Esophagus muscularis mucosa (tissue), 4 donors: ENCODE data around the gene CPSF4. TPM values are rescaled to one million over a fixed set of nuclear protein-coding genes. Genes with fewer than 3 reads are reported as not detected.
A peak's percentile ranks its signal among the peaks of the same experiment; 100 is the strongest.

Source experiments
- DNase-seq: peaks from one replicate; pipeline ENCODE4 v3.0.0-alpha.2; 2017; ENCODE audit errors: extremely low spot score
- H3K27ac ChIP-seq, 4 donors: fragments of 200-600 bp; sonication (generic); replicated peaks in 1 of 4; 1 replicate in 3 of 4; 2 replicates in 1 of 4; pipeline ENCODE4 v1.5.1; 2016 to 2019; ENCODE audit warnings: mild to moderate bottlenecking in 1 of 4
- H3K27me3 ChIP-seq, 4 donors: fragments of 200-600 bp; sonication (generic); one replicate each; pipeline versions ENCODE4 v1.5.1 to v1.6.0; 2016 to 2019
- H3K36me3 ChIP-seq, 4 donors: fragments of 200-600 bp; sonication (generic); one replicate each; pipeline ENCODE4 v1.5.1; 2016 to 2019
- H3K4me1 ChIP-seq, 4 donors: fragments of 200-600 bp; sonication (generic); one replicate each; pipeline ENCODE4 v1.5.1; 2016 to 2019
- H3K4me3 ChIP-seq, 4 donors: fragments of 200-600 bp; sonication (generic); 1 replicate in 2 of 4; 2 replicates in 2 of 4; pipeline ENCODE4 v1.5.1; 2016 to 2019; ENCODE audit warnings: mild to moderate bottlenecking in 4 of 4, moderate library complexity in 1 of 4
- H3K9me3 ChIP-seq, 4 donors: fragments of 200-600 bp; sonication (generic); 1 replicate in 3 of 4; 2 replicates in 1 of 4; pipeline ENCODE4 v1.5.1; 2016 to 2019
- EP300 ChIP-seq: sonication (generic); formaldehyde crosslinking; IDR thresholded peaks from one replicate; pipeline ENCODE4 v1.6.1; 2017; ENCODE audit warnings: antibody characterized with exemption
- POLR2A ChIP-seq: fragments of 450-650 bp; IDR thresholded peaks from one replicate; pipeline ENCODE4 v1.6.1; 2017; ENCODE audit warnings: antibody characterized with exemption, moderate library complexity, mild to moderate bottlenecking, low read depth
- POLR2AphosphoS5 ChIP-seq, 2 donors: sonication (generic); formaldehyde crosslinking; IDR thresholded peaks; one replicate each; pipeline ENCODE4 v1.6.1; 2017; ENCODE audit warnings: antibody characterized with exemption in 2 of 2
- WGBS: methylation state at CpG from one replicate; pipeline ENCODE4 v1.1.5; 2018; 5-methylcytosine and 5-hydroxymethylcytosine counted together
- intact Hi-C: fragments of 100-400 bp; cut with DNase I; formaldehyde crosslinking; loops from one replicate; pipeline ENCODE4 v1.15.1; 2023
- total RNA-seq, 4 donors: library from RNA; depleted of rRNA; stranded (reverse); fragments of >200 nt; gene quantifications; one replicate each; pipeline versions ENCODE4 v1.1.0 to v1.2.1, GENCODE V29; 2016
- TF ChIP-seq, protein P1 (sequence below), 3 experiments: fragments of 200-600 bp in 2 of 3; fragments of 450-650 bp in 1 of 3; sonication (generic) in 2 of 3; IDR thresholded peaks; one replicate each; pipeline ENCODE4 v1.5.1; 2017 to 2019; ENCODE audit warnings: antibody characterized with exemption in 3 of 3, mild to moderate bottlenecking in 2 of 3, moderate library complexity in 1 of 3

CPSF4 gene
- total RNA-seq, 4 donors from 2014 or later, result 19.1 to 25.3 (median 20.8) TPM

DNA sequence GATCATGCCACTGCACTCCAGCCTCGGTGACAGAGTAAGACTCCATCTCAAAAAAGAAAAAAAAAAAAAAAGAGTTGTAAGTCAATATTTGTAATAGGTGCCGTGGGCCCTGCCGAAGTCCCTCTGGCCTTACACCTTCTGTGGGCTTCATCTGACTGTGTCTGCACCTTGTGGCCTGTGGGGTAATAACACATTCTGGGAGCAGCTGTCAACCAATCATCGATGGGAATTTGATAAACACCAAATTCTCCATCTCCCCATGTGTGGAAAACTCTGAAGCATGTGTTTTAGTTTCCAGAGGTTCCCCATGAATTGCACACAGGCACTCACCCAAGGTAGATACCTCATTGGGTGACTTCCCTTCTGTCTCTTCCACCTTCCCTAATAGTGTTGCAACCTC, 50.5 kb downstream of the CPSF4 start:
- WGBS, result 93% methylated on average over 4 of the region's 4 CpGs
- intact Hi-C loops, result no loop called here
- TF ChIP-seq POLR2A (no peak), POLR2AphosphoS5 (IDR thresholded peaks at IDR 0.05) (no peak), EP300 (no peak)
- TF ChIP-seq, protein P1, sequence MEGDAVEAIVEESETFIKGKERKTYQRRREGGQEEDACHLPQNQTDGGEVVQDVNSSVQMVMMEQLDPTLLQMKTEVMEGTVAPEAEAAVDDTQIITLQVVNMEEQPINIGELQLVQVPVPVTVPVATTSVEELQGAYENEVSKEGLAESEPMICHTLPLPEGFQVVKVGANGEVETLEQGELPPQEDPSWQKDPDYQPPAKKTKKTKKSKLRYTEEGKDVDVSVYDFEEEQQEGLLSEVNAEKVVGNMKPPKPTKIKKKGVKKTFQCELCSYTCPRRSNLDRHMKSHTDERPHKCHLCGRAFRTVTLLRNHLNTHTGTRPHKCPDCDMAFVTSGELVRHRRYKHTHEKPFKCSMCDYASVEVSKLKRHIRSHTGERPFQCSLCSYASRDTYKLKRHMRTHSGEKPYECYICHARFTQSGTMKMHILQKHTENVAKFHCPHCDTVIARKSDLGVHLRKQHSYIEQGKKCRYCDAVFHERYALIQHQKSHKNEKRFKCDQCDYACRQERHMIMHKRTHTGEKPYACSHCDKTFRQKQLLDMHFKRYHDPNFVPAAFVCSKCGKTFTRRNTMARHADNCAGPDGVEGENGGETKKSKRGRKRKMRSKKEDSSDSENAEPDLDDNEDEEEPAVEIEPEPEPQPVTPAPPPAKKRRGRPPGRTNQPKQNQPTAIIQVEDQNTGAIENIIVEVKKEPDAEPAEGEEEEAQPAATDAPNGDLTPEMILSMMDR (IDR thresholded peaks at IDR 0.05), result no peak

GRCh38 chr7:99490878-99491277, 52.1 kb downstream of the CPSF4 start:
- Histone ChIP-seq H3K4me3 (no peak overlapping the region), H3K36me3 (peaks cover 26 to 60% (median 49%) of the 10 kb centered on the region in 4 donors), H3K9me3 (peaks cover 6 to 25% (median 20%) of the 10 kb centered on the region in 4 donors), H3K27ac (no peak overlapping the region), H3K4me1 (no peaks in the 10 kb centered on the region), H3K27me3 (no peaks in the 10 kb centered on the region)
- 75% methylated on average over 3 of the region's 3 CpGs for WGBS
- intact Hi-C loops, result no loop called here
- TF ChIP-seq, protein P1 (IDR thresholded peaks at IDR 0.05), result no peak
- no peak for TF ChIP-seq POLR2AphosphoS5 (IDR thresholded peaks at IDR 0.05)
- TF ChIP-seq POLR2A, result no peak
- TF ChIP-seq EP300, result no peak
- no peak for DNase-seq

More for the DNA sequence above, 50.5 kb downstream of the CPSF4 start:
- Histone ChIP-seq H3K9me3 (peaks cover 6 to 12% (median 12%) of the 10 kb centered on the region in 4 donors), H3K36me3 (peaks cover 12 to 55% (median 43%) of the 10 kb centered on the region in 4 donors), H3K4me3 (no peak overlapping the region), H3K4me1 (no peaks in the 10 kb centered on the region), H3K27ac (no peak overlapping the region), H3K27me3 (no peaks in the 10 kb centered on the region)
- DNase-seq, result no peak

- intact Hi-C loops, result no loop called here
- 97% methylated on average over 6 of the region's 6 CpGs for WGBS
- H3K9me3 ChIP-seq, result peaks cover 6 to 25% (median 20%) of the 10 kb centered on the region in 4 donors
- TF ChIP-seq POLR2AphosphoS5 (IDR thresholded peaks at IDR 0.05) (no peak), EP300 (no peak), POLR2A (no peak)
- TF ChIP-seq, protein P1 (IDR thresholded peaks at IDR 0.05), result no peak
- no peaks in the 10 kb centered on the region for H3K27me3 ChIP-seq
- peaks cover 15 to 26% (median 18%) of the 10 kb centered on the region in 4 donors for H3K4me1 ChIP-seq
- peaks cover 33 to 77% (median 65%) of the 10 kb centered on the region in 4 donors for H3K36me3 ChIP-seq
- DNase-seq, result no peak
- H3K4me3 ChIP-seq, result no peak overlapping the region
- no peak overlapping the region for H3K27ac ChIP-seq
These were observed 55.1 kb downstream of the CPSF4 start for GRCh38 chr7:99493823-99494222.

GRCh38 chr7:99497766-99498545, 59.2 kb downstream of the CPSF4 start:
- Histone ChIP-seq H3K27ac (no peak overlapping the region), H3K36me3 (peaks cover 33 to 56% (median 52%) of the 10 kb centered on the region in 4 donors), H3K27me3 (no peaks in the 10 kb centered on the region), H3K9me3 (peaks cover 6 to 25% (median 20%) of the 10 kb centered on the region in 4 donors), H3K4me1 (peaks cover 26 to 44% (median 33%) of the 10 kb centered on the region in 4 donors), H3K4me3 (peak overlapping the region; percentile 68 to 95 (median 80))
- 81% methylated on average over 6 of the region's 6 CpGs for WGBS
- TF ChIP-seq EP300 (no peak), POLR2AphosphoS5 (IDR thresholded peaks at IDR 0.05) (no peak), POLR2A (no peak)
- TF ChIP-seq, protein P1 (IDR thresholded peaks at IDR 0.05), result no peak
- no peak for DNase-seq
- intact Hi-C loops, result loop anchor here (2.0 kb wide), 1 partner anchor 25 kb away; the partner anchor contains the start of gene ZNF789
